HPDE6-E6E7 (cell line): Measurements from ENCODE around the gene STIMATE.

ENCODE experiments used
- DNase-seq: peaks from one replicate; pipeline ENCODE4 v3.0.0; 2011; ENCODE audit warnings: missing footprints; ENCODE audit errors: extremely low spot score

The STIMATE gene

GRCh38 chr3:52791928-52792327 is 105.4 kb downstream of the STIMATE start:
- no peak for DNase-seq

GRCh38 chr3:52791366-52791765 is 106.0 kb downstream of the STIMATE start:
- no peak for DNase-seq

DNA sequence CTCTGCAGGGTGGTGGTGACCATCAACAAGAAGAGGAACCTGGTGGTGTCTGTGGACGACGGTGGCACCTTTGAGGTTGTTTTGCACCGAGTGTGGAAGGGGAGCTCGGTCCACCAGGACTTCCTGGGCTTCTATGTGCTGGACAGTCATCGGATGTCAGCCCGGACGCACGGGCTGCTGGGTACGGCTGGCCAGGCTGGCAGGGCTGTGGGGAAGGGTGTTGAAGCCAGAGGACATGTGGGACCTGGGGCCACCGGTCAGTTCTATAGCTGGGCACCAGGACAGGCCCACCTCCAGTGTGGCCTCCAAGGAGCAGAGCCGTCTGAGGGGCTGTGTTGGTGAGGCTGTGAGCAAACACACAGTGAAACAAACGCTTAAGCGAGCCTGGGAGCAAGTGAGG is 106.6 kb downstream of the STIMATE start:
- no peak for DNase-seq

GRCh38 chr3:52790337-52790736 is 107.0 kb downstream of the STIMATE start:
- DNase-seq: no peak

GRCh38 chr3:52789746-52790040 is 107.7 kb downstream of the STIMATE start:
- DNase-seq: no peak

- DNase-seq: no peak
These were observed 108.2 kb downstream of the STIMATE start for GRCh38 chr3:52788890-52789745.

GRCh38 chr3:52787672-52788625 is 109.4 kb downstream of the STIMATE start:
- DNase-seq: no peak

DNA sequence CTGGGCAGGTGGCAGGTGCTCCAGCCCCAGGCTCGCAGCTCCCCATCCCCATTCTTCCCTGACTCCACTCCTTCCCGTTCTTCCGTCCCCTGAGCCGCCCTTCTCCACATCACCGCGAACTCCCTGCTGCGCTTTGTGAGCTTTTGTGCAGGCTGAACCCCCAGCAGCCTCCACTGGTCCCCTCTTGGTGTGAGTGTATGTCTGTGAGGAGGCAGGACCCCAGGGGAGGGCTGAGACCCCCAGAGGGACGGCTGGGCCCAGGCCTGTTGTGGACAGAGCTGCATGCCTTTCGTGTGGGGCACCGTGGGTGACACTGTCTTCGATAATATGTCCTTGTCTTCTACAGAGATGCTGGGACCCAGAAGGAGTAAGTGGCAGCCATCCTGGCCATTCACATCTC is 110.1 kb downstream of the STIMATE start:
- DNase-seq: no peak
